Kidney (tissue), 14 donors: ENCODE data around the gene FHDC1. TPM values are rescaled to one million over a fixed set of nuclear protein-coding genes. Genes with fewer than 3 reads are reported as not detected.
A peak's percentile ranks its signal among the peaks of the same experiment; 100 is the strongest.

Experiments used
- DNase-seq, 5 donors: peaks; one replicate each; pipeline ENCODE4 v3.0.0-alpha.2; 2013 to 2020
- FAIRE-seq: peaks from 2 replicates; lab custom pipeline; 2012; peaks lifted over from hg19 to GRCh38; lab: Jason Lieb, UNC
- H3K27ac ChIP-seq, 2 donors: one replicate each; pipeline ENCODE4 v1.7.0; 2013; ENCODE audit warnings: low read depth in 2 of 2, low read length in 2 of 2, inconsistent platforms in 1 of 2
- H3K27me3 ChIP-seq: one replicate; pipeline ENCODE4 v1.7.1; 2013; ENCODE audit warnings: low read length, inconsistent platforms; ENCODE audit not compliant: control insufficient read depth, insufficient read depth
- H3K36me3 ChIP-seq, 3 donors: one replicate each; pipeline versions ENCODE4 v1.7.0 to v1.7.1; 2013; ENCODE audit warnings: low read length in 3 of 3, control low read depth in 1 of 3, inconsistent platforms in 1 of 3; ENCODE audit not compliant: insufficient read depth in 3 of 3, control insufficient read depth in 2 of 3
- H3K4me1 ChIP-seq, 3 donors: one replicate each; pipeline versions ENCODE4 v1.7.0 to v1.7.1; 2013; ENCODE audit warnings: low read length in 3 of 3, inconsistent platforms in 1 of 3, low read depth in 1 of 3; ENCODE audit not compliant: control insufficient read depth in 2 of 3, insufficient read depth in 2 of 3
- H3K4me3 ChIP-seq, 3 donors: one replicate each; pipeline versions ENCODE4 v1.7.0 to v1.8.1; 2013; ENCODE audit warnings: low read length in 3 of 3, control low read depth in 1 of 3, inconsistent platforms in 1 of 3
- H3K9ac ChIP-seq, 3 donors: one replicate each; pipeline versions ENCODE4 v1.7.0 to v1.7.1; 2013; ENCODE audit warnings: low read length in 3 of 3, control low read depth in 1 of 3, inconsistent platforms in 1 of 3
- H3K9me3 ChIP-seq, 3 donors: one replicate each; pipeline versions ENCODE4 v1.7.0 to v1.7.1; 2013; ENCODE audit warnings: low read length in 3 of 3, control low read depth in 1 of 3, inconsistent platforms in 1 of 3; ENCODE audit not compliant: control insufficient read depth in 2 of 3, insufficient read depth in 1 of 3
- intact Hi-C: fragments of 100-400 bp; cut with DNase I; formaldehyde crosslinking; loops from one replicate; pipeline ENCODE4 v1.11.1; 2022
- polyA plus RNA-seq: library from polyadenylated mRNA; stranded (reverse); fragments of 350-450 nt; fragmentation: Illumina TruSeq; extraction: RNeasy Lipid Tissue Mini Kit (QIAGEN cat#74804); gene quantifications from one replicate; pipeline ENCODE4 v1.2.3, GENCODE V29; 2014; ENCODE audit warnings: low read depth, low replicate concordance; ENCODE audit not compliant: insufficient read depth
- total RNA-seq: library from RNA; stranded (reverse); fragmentation: NEBNext Ultra II Directional; extraction: Animal tissue kit (Norgen Biotek cat#: 25700); gene quantifications from one replicate; pipeline ENCODE4 v1.2.1, GENCODE V29; 2021
- TF ChIP-seq, protein P1 (sequence below): IDR thresholded peaks from 3 replicates; pipeline ENCODE4 v1.5.1; 2012; ENCODE audit warnings: mild to moderate bottlenecking, moderate library complexity, borderline replicate concordance; ENCODE audit not compliant: insufficient read depth; ENCODE audit errors: extremely low read depth
- donor health status: control.
- donor health status: control.
- donor health status: control.
- donor health status: control.
- donor health status: control.
- donor health status: DM: yes; HTN: yes; CAD: no.
- donor health status: Normal renal cell carcinoma (clear cell type).

The FHDC1 gene
- total and polyA plus RNA-seq, 2 donors from 2014 or later = 1.5 to 5.9 TPM

DNA sequence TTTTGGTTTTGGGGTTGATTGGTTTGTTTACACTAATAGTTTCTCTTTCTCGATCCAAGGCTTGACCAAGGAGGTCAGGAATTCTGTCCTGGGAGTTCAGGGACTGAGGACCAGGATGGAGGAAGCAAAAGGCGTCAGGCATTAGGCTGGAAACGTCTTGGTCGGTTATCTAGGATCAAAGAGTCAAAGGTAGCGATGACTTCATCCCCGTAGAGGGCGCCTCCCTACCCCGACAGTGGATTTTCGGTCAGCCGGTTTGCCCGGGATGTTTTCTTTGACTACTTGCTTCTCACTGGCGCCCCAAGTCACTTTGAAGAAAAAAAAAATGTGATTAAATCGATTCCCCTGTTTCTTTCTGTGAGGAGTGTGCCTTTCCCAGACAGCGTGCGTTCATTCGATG is 980 bp upstream of the FHDC1 start:
- DNase-seq (peak in 4 of 5 donors; percentile 37 to 54 (median 52)), FAIRE-seq (no peak)
- Histone ChIP-seq H3K9me3 (no peaks in the 10 kb centered on the region), H3K36me3 (no peaks in the 10 kb centered on the region), H3K9ac (no peak overlapping the region), H3K27me3 (no peaks in the 10 kb centered on the region), H3K4me3 (no peak overlapping the region), H3K4me1 (peaks cover 0 to 6% (median 0%) of the 10 kb centered on the region in 3 donors), H3K27ac (no peak overlapping the region)
- intact Hi-C loops = no loop called here
- TF ChIP-seq, protein P1, sequence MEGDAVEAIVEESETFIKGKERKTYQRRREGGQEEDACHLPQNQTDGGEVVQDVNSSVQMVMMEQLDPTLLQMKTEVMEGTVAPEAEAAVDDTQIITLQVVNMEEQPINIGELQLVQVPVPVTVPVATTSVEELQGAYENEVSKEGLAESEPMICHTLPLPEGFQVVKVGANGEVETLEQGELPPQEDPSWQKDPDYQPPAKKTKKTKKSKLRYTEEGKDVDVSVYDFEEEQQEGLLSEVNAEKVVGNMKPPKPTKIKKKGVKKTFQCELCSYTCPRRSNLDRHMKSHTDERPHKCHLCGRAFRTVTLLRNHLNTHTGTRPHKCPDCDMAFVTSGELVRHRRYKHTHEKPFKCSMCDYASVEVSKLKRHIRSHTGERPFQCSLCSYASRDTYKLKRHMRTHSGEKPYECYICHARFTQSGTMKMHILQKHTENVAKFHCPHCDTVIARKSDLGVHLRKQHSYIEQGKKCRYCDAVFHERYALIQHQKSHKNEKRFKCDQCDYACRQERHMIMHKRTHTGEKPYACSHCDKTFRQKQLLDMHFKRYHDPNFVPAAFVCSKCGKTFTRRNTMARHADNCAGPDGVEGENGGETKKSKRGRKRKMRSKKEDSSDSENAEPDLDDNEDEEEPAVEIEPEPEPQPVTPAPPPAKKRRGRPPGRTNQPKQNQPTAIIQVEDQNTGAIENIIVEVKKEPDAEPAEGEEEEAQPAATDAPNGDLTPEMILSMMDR = no peak

DNA sequence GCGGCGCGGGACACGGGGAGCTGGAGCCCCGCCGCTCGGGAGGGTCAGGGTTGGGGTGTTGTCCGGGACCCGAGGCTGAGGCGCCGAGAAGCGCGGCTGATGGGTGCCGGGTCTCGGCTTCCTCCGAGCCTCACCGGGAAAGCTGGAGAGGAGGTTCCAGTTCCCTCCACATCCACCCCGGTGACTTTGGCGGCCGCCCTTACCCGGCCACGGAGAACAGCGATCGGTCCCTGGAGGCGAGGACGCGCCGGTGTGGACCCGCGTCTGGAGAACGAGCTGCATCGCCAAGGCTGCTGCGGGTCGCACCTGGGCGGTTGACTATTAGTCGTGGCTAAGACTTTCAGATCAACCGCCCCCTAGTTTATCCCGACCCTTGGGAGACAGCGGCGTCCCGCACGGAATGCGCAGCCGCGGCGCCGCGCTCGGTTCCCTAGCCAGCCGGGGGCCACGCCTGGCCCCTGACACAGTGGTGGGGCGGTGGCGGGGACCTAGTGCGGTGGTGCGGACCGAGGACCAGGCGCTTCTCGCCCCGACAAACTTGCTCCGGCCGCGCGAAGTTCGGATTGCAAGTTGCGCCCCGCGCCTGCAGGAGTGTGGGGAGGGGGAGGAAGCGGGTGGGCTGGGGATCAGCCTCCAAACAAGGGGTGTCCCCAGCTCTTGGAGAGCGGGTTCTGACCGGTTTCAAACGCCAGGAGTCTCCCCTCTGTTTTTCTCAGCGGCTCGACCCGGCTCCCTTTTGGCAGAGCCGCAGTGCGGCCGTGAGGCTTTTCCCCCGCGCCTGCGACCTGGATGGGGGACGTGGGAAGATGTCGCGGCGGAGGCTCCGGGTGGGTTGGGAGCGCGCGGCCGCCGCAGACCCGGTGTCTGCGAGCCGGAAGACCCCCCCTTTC is 568 bp downstream of the FHDC1 start:
- DNase-seq = peak; percentile 52 to 83 (median 58)
- TF ChIP-seq, protein P1 = no peak
- no peaks in the 10 kb centered on the region for H3K27me3 ChIP-seq
- peak overlapping the region; percentile 39 to 70 (median 60) for H3K4me3 ChIP-seq
- H3K36me3 ChIP-seq = no peaks in the 10 kb centered on the region
- no peak for FAIRE-seq
- H3K27ac ChIP-seq = peak overlapping the region in 1 of 2 donors; percentile 76
- H3K4me1 ChIP-seq = peaks cover 0 to 6% (median 0%) of the 10 kb centered on the region in 3 donors
- H3K9ac ChIP-seq = peak overlapping the region in 2 of 3 donors; percentile 1 to 55
- H3K9me3 ChIP-seq = no peaks in the 10 kb centered on the region
- intact Hi-C loops = no loop called here

DNA sequence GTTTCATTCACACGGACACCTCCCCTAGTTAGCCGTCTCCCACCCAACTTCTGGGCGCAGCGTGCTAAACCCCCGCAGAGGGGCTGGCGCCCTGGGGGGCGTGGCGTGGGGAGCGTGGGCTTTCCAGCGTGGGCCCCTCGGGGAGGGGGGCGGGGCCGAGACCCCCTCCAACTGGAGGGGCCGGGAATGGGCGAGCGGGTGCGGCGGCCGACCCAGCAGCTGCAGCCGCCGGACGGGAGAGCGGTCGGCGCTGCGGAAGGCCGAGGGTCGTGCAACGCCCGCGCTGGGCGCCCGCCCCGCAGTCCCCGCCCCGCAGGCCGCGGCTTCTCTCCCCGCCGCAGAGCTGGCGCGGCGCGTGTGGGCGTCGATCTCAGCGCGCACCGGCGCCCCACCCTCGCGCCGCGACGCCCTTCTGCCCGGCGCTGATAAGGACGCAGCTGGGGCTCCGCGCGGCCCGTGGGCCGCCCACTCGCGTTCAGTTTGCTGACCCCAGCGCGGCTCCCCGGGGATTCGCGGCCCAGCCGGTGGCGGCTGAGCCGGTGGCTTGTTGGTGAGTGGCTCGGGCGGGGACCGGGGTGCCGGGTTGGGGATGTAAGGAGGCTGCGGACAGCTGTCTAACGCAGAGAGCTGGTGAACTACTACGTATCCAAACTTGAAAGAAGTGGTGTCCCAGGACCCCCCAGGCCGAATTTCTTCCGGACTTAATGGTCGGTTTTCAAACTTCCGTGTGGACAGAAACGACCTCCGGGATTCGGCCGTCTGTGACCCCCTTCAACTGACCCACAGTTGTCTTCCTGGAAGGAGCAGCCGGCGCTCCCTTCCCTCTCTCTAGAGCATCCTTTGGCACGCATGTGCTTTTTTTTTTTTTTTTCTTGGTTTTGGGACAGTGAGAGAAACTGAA is 1.5 kb downstream of the FHDC1 start:
- Histone ChIP-seq H3K4me1 (peaks cover 0 to 6% (median 0%) of the 10 kb centered on the region in 3 donors), H3K9me3 (no peaks in the 10 kb centered on the region), H3K27ac (no peak overlapping the region), H3K36me3 (no peaks in the 10 kb centered on the region), H3K9ac (peak overlapping the region in 1 of 3 donors; percentile 40), H3K4me3 (peak overlapping the region; percentile 45 to 70 (median 62)), H3K27me3 (no peaks in the 10 kb centered on the region)
- TF ChIP-seq, protein P1 = no peak
- FAIRE-seq (no peak), DNase-seq (peak; percentile 31 to 80 (median 68))
- intact Hi-C loops = no loop called here
